T-helper 2 cell (primary cell): ENCODE results near the gene CRIM1.

Experiments used
- DNase-seq, 5 experiments: peaks; one replicate each; pipeline versions ENCODE4 v3.0.0 to v3.0.0-alpha.2; 2012 to 2022

Gene CRIM1

GRCh38 chr2:36525245-36525644 lies 169.7 kb downstream of the CRIM1 start:
- no peak for DNase-seq

GRCh38 chr2:36526226-36526625 lies 170.6 kb downstream of the CRIM1 start:
- DNase-seq, result no peak

GRCh38 chr2:36528274-36528673 lies 172.7 kb downstream of the CRIM1 start:
- DNase-seq, result peak in 1 of 5 experiments; percentile 54

GRCh38 chr2:36528766-36529392 lies 173.3 kb downstream of the CRIM1 start:
- DNase-seq, result no peak

- DNase-seq, result no peak
Observed at GRCh38 chr2:36530178-36530982, 174.8 kb downstream of the CRIM1 start.

- DNase-seq, result no peak
Observed at GRCh38 chr2:36530983-36531354, 175.4 kb downstream of the CRIM1 start.

GRCh38 chr2:36534275-36534799 lies 178.8 kb downstream of the CRIM1 start:
- no peak for DNase-seq

GRCh38 chr2:36535099-36535498 lies 179.5 kb downstream of the CRIM1 start:
- DNase-seq, result no peak

- no peak for DNase-seq
Observed at GRCh38 chr2:36536776-36537175, 181.2 kb downstream of the CRIM1 start.

- DNase-seq, result no peak
Observed at GRCh38 chr2:36538335-36538734, 182.8 kb downstream of the CRIM1 start.

- no peak for DNase-seq
Observed at GRCh38 chr2:36539631-36540030, 184.1 kb downstream of the CRIM1 start.

- DNase-seq, result no peak
Observed at GRCh38 chr2:36540986-36541754, 185.6 kb downstream of the CRIM1 start.

GRCh38 chr2:36541891-36542595 lies 186.5 kb downstream of the CRIM1 start:
- no peak for DNase-seq

GRCh38 chr2:36544638-36545338 lies 189.2 kb downstream of the CRIM1 start:
- DNase-seq, result no peak

GRCh38 chr2:36545871-36546416 lies 190.4 kb downstream of the CRIM1 start:
- no peak for DNase-seq

GRCh38 chr2:36547906-36548305 lies 192.3 kb downstream of the CRIM1 start:
- DNase-seq, result no peak

- DNase-seq, result no peak
Observed at GRCh38 chr2:36549165-36549574, 193.6 kb downstream of the CRIM1 start.

- DNase-seq, result no peak
Observed at GRCh38 chr2:36550006-36550405, 194.4 kb downstream of the CRIM1 start.

- DNase-seq, result no peak
Observed at GRCh38 chr2:36553683-36554082, 198.1 kb downstream of the CRIM1 start.

- no peak for DNase-seq
Observed at GRCh38 chr2:36554531-36554930, 199.0 kb downstream of the CRIM1 start.

GRCh38 chr2:36555789-36556188 lies 200.2 kb downstream of the CRIM1 start:
- DNase-seq, result no peak

- DNase-seq, result no peak
Observed at GRCh38 chr2:36556842-36557241, 201.3 kb downstream of the CRIM1 start.
